Loucy (cell line): Measurements from ENCODE around the gene RAPGEF1.

Experiments used
- H2AFZ ChIP-seq: fragments of 200-600 bp; sonication (generic); 2 replicates; pipeline ENCODE4 v1.6.0; 2016; ENCODE audit warnings: antibody characterized with exemption, mild to moderate bottlenecking, low read length, moderate library complexity
- H3F3A ChIP-seq: fragments of 200-600 bp; 2 replicates; pipeline ENCODE4 v1.6.0; 2016; ENCODE audit warnings: antibody characterized with exemption, low read depth, mild to moderate bottlenecking
- H3K27me3 ChIP-seq: fragments of 200-600 bp; sonication (generic); 2 replicates; pipeline ENCODE4 v1.6.1; 2014; ENCODE audit warnings: low read length, mild to moderate bottlenecking; ENCODE audit not compliant: insufficient read depth, poor library complexity, severe bottlenecking
- H3K36me3 ChIP-seq: fragments of 200-600 bp; sonication (generic); 2 replicates; pipeline ENCODE4 v1.6.1; 2016; ENCODE audit warnings: low read length; ENCODE audit not compliant: insufficient read depth
- H3K4me1 ChIP-seq: fragments of 200-600 bp; sonication (generic); 2 replicates; pipeline ENCODE4 v1.5.1; 2014; ENCODE audit warnings: low read length, mild to moderate bottlenecking; ENCODE audit not compliant: insufficient read depth, poor library complexity, severe bottlenecking
- H3K4me2 ChIP-seq: fragments of 200-600 bp; sonication (generic); 2 replicates; pipeline ENCODE4 v1.6.0; 2014; ENCODE audit warnings: antibody characterized with exemption, low read length, low read depth, mild to moderate bottlenecking; ENCODE audit not compliant: poor library complexity, severe bottlenecking
- H3K4me3 ChIP-seq: fragments of 200-600 bp; sonication (generic); 2 replicates; pipeline ENCODE4 v1.5.1; 2014; ENCODE audit warnings: low read length, mild to moderate bottlenecking, mixed read lengths; ENCODE audit not compliant: poor library complexity, severe bottlenecking
- H3K79me2 ChIP-seq: fragments of 200-600 bp; sonication (generic); 2 replicates; pipeline ENCODE4 v1.6.1; 2014; ENCODE audit warnings: low read length; ENCODE audit not compliant: insufficient read depth
- H3K9ac ChIP-seq: fragments of 200-600 bp; sonication (generic); 2 replicates; pipeline ENCODE4 v1.6.0; 2014; ENCODE audit warnings: mild to moderate bottlenecking, low read depth, low read length, moderate library complexity; ENCODE audit not compliant: poor library complexity, severe bottlenecking
- H3K9me2 ChIP-seq: fragments of 200-600 bp; sonication (generic); replicated peaks from 2 replicates; pipeline ENCODE4 v1.6.1; 2016; ENCODE audit warnings: low read depth, low read length, mixed read lengths
- H3K9me3 ChIP-seq: fragments of 200-600 bp; sonication (generic); 2 replicates; pipeline ENCODE4 v1.6.1; 2014; ENCODE audit warnings: mild to moderate bottlenecking, antibody characterized with exemption, low read length, low read depth; ENCODE audit not compliant: insufficient read depth
- H4K20me1 ChIP-seq: fragments of 200-600 bp; sonication (generic); 2 replicates; pipeline ENCODE4 v1.6.0; 2014; ENCODE audit warnings: antibody characterized with exemption, low read length, mild to moderate bottlenecking; ENCODE audit not compliant: insufficient read depth, poor library complexity, severe bottlenecking
- CTCF ChIP-seq: fragments of 200-600 bp; sonication (generic); conservative IDR thresholded peaks from 2 replicates; pipeline ENCODE4 v1.5.1; 2014; ENCODE audit warnings: mild to moderate bottlenecking, antibody characterized with exemption, low read length
- EZH2phosphoT487 ChIP-seq: fragments of 200-600 bp; IDR thresholded peaks from 2 replicates; pipeline ENCODE4 v1.6.1; 2018; ENCODE audit warnings: antibody characterized with exemption, mild to moderate bottlenecking, moderate library complexity, borderline replicate concordance

The RAPGEF1 gene

GRCh38 chr9:131627648-131628458 is 112.0 kb downstream of the RAPGEF1 start:
- TF ChIP-seq EZH2phosphoT487 (no peak), CTCF (no peak)
- peaks cover 35% of the 10 kb centered on the region; the same call in 1 of the 2 replicates for H3K36me3 ChIP-seq
- H3K4me3 ChIP-seq: no peak overlapping the region
- no peaks in the 10 kb centered on the region for H3K9me3 ChIP-seq
- no peak overlapping the region for H2AFZ ChIP-seq
- H3K4me1 ChIP-seq: no peaks in the 10 kb centered on the region
- H3K9ac ChIP-seq: no peak overlapping the region
- no peaks in the 10 kb centered on the region for H4K20me1 ChIP-seq
- no peak overlapping the region for H3K4me2 ChIP-seq
- H3K9me2 ChIP-seq: no peaks in the 10 kb centered on the region
- H3K79me2 ChIP-seq: no peaks in the 10 kb centered on the region
- H3F3A ChIP-seq: no peaks in the 10 kb centered on the region
- H3K27me3 ChIP-seq: no peaks in the 10 kb centered on the region

GRCh38 chr9:131627326-131627647 is 112.6 kb downstream of the RAPGEF1 start:
- H3K79me2 ChIP-seq: no peaks in the 10 kb centered on the region
- no peak overlapping the region for H3K4me3 ChIP-seq
- no peaks in the 10 kb centered on the region for H3F3A ChIP-seq
- TF ChIP-seq EZH2phosphoT487 (no peak), CTCF (no peak)
- H4K20me1 ChIP-seq: no peaks in the 10 kb centered on the region
- H3K36me3 ChIP-seq: peaks cover 34% of the 10 kb centered on the region; the same call in 1 of the 2 replicates
- no peaks in the 10 kb centered on the region for H3K4me1 ChIP-seq
- H3K9me2 ChIP-seq: no peaks in the 10 kb centered on the region
- no peaks in the 10 kb centered on the region for H3K27me3 ChIP-seq
- H3K9ac ChIP-seq: no peak overlapping the region
- H2AFZ ChIP-seq: no peak overlapping the region
- no peak overlapping the region for H3K4me2 ChIP-seq
- no peaks in the 10 kb centered on the region for H3K9me3 ChIP-seq

GRCh38 chr9:131625790-131626670 is 113.8 kb downstream of the RAPGEF1 start:
- Histone ChIP-seq H3K9ac (no peak overlapping the region), H3K36me3 (peaks cover 46% of the 10 kb centered on the region; the same call in 1 of the 2 replicates), H4K20me1 (no peaks in the 10 kb centered on the region), H3K27me3 (no peaks in the 10 kb centered on the region), H3F3A (no peaks in the 10 kb centered on the region), H3K4me3 (no peak overlapping the region), H3K4me2 (no peak overlapping the region), H3K9me3 (no peaks in the 10 kb centered on the region), H2AFZ (no peak overlapping the region), H3K4me1 (no peaks in the 10 kb centered on the region), H3K9me2 (no peaks in the 10 kb centered on the region), H3K79me2 (no peaks in the 10 kb centered on the region)
- TF ChIP-seq EZH2phosphoT487 (no peak), CTCF (no peak)
